Lower lobe of right lung (tissue), 2 donors: Measurements from ENCODE around the gene UGT2A1. TPM values are rescaled to one million over a fixed set of nuclear protein-coding genes. Genes with fewer than 3 reads are reported as not detected.

ENCODE experiments used
- ATAC-seq, 2 donors: fragments of 200-7000 bp; cut with Tn5 transposase; one replicate each; pipeline ENCODE4 v1.9.1; 2020 to 2022; ENCODE audit warnings: mild to moderate bottlenecking in 2 of 2, moderate library complexity in 2 of 2
- DNase-seq: peaks from one replicate; pipeline ENCODE4 v3.0.0-alpha.2; 2020
- H3K27ac ChIP-seq: fragments of 200-600 bp; one replicate; pipeline ENCODE4 v1.8.0; 2022
- H3K27me3 ChIP-seq: fragments of 200-600 bp; one replicate; pipeline ENCODE4 v1.8.0; 2022; ENCODE audit warnings: low read depth
- H3K36me3 ChIP-seq: fragments of 200-600 bp; one replicate; pipeline ENCODE4 v1.8.0; 2022; ENCODE audit warnings: mild to moderate bottlenecking
- H3K4me1 ChIP-seq: fragments of 200-600 bp; one replicate; pipeline ENCODE4 v1.8.0; 2022
- H3K4me3 ChIP-seq: fragments of 200-600 bp; one replicate; pipeline ENCODE4 v1.8.0; 2022; ENCODE audit warnings: mild to moderate bottlenecking
- H3K9me3 ChIP-seq: fragments of 200-600 bp; one replicate; pipeline ENCODE4 v1.8.0; 2022
- intact Hi-C: fragments of 100-400 bp; cut with DNase I; formaldehyde crosslinking; loops from one replicate; pipeline ENCODE4 v1.11.0; 2022
- total RNA-seq: library from RNA; stranded (reverse); fragmentation: NEBNext Ultra II Directional; extraction: Animal tissue kit (Norgen Biotek cat#: 25700); gene quantifications from one replicate; pipeline ENCODE4 v1.2.1, GENCODE V29; 2021
- TF ChIP-seq, protein P1 (sequence below): fragments of 200-600 bp; IDR thresholded peaks from one replicate; pipeline ENCODE4 v1.8.0; 2022; ENCODE audit warnings: antibody characterized with exemption, mild to moderate bottlenecking
- donor health status: DM: no; HTN: yes; CAD: no; lungs with severe emphysema.

Gene UGT2A1
- total RNA-seq, 1 donor from 2014 or later, result not detected

DNA sequence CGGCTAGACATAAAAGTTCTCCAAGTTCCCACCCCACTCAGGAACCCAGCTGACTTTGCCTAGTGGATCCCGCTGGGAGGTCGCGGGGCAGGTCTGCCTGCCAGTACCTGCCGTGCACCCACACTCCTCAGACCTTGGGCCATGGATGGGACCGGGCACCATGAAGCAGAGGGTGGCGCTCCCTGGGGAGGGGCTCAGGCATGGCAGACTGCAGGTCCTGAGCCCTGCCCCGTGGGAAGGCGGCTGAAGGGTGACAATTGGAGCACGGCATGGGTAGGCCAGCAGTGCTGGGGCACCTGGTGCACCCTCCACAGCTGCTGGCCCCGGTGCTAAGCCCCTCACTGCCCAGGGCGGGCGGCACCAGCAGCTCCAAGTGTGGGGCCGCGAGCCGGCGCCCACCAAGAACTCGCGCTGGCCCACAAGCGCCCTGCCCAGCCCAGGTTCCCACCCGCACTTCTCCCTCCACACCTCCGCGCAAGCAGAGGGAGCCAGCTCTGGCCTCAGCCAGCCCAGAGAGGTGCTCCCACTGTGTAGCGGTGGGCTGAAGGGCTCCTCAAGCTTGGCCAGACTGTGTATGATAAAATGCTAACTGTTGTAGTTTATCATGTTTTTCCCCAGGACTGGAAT is 76.7 kb downstream of the UGT2A1 start:
- Histone ChIP-seq H3K36me3 (no peaks in the 10 kb centered on the region), H3K27ac (no peak overlapping the region), H3K4me3 (no peak overlapping the region), H3K27me3 (no peaks in the 10 kb centered on the region), H3K9me3 (no peaks in the 10 kb centered on the region), H3K4me1 (no peaks in the 10 kb centered on the region)
- intact Hi-C loops, result no loop called here
- TF ChIP-seq, protein P1, sequence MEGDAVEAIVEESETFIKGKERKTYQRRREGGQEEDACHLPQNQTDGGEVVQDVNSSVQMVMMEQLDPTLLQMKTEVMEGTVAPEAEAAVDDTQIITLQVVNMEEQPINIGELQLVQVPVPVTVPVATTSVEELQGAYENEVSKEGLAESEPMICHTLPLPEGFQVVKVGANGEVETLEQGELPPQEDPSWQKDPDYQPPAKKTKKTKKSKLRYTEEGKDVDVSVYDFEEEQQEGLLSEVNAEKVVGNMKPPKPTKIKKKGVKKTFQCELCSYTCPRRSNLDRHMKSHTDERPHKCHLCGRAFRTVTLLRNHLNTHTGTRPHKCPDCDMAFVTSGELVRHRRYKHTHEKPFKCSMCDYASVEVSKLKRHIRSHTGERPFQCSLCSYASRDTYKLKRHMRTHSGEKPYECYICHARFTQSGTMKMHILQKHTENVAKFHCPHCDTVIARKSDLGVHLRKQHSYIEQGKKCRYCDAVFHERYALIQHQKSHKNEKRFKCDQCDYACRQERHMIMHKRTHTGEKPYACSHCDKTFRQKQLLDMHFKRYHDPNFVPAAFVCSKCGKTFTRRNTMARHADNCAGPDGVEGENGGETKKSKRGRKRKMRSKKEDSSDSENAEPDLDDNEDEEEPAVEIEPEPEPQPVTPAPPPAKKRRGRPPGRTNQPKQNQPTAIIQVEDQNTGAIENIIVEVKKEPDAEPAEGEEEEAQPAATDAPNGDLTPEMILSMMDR, result no peak
- DNase-seq (peak; percentile 35), ATAC-seq (peak in 1 of 2 donors; percentile 41)

DNA sequence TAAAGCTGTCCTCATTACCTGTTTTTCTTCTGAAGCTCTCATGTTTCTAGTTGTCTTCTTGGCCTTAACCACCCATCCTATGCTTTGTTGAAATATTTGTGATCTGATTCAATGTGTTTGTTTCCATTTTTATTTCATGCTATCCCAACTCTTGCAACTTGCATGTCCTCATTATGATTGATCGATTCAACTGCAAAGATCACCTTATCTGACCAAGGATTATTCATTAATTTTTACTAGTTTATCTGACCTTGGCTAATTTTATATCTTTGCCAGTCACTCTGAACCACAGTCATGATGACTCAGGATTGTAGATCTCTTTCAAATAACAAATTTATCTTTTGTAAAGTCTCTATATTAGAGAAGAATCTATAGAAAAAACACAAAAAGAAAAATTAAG is 84.3 kb downstream of the UGT2A1 start:
- Histone ChIP-seq H3K9me3 (no peaks in the 10 kb centered on the region), H3K36me3 (no peaks in the 10 kb centered on the region), H3K27me3 (no peaks in the 10 kb centered on the region), H3K4me1 (no peaks in the 10 kb centered on the region), H3K4me3 (no peak overlapping the region), H3K27ac (no peak overlapping the region)
- DNase-seq (no peak), ATAC-seq (no peak)
- TF ChIP-seq, protein P1, result no peak
- intact Hi-C loops, result no loop called here

DNA sequence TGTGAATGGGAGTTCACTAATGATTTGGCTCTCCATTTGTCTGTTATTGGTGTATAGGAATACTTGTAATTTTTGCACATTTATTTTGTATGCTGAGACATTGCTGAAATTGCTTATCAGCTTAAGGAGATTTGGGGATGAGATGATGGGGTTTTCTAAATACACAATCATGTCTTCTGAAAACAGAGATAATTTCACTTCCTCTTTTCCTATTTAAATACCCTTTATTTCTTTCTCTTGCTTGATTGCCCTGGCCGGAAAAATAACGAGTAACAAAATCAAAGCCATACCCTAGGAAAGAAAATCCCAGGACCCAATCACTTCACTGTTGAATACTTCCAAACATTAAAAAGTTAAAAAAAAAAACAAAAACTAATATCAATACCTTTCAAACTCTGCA is 89.6 kb downstream of the UGT2A1 start:
- H3K4me1 ChIP-seq, result no peaks in the 10 kb centered on the region
- no peak for DNase-seq
- H3K9me3 ChIP-seq, result no peaks in the 10 kb centered on the region
- H3K27me3 ChIP-seq, result no peaks in the 10 kb centered on the region
- H3K36me3 ChIP-seq, result no peaks in the 10 kb centered on the region
- intact Hi-C loops, result no loop called here
- no peak for ATAC-seq
- H3K4me3 ChIP-seq, result no peak overlapping the region
- H3K27ac ChIP-seq, result no peak overlapping the region
- TF ChIP-seq, protein P1, result no peak

DNA sequence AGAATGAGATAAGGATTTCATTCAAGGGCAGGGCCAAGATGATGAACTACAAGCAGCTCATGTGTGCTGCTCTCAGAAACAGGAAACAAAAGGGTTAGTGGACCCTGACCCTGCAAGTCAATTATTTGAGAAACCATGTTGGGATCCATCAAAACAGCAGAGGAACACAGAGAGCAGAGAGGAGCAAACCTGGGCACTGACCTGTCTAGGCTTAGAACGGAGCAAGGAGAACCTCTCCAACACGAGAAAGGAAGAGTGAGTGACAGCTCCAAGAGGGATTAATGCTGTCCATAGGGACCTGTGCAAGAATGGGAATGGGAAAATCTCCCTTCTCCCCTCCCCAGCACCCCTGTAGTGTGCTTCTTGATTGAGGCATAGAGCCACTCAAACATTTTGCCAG is 103.4 kb downstream of the UGT2A1 start:
- intact Hi-C loops, result no loop called here
- Histone ChIP-seq H3K27me3 (no peaks in the 10 kb centered on the region), H3K27ac (no peak overlapping the region), H3K4me1 (no peaks in the 10 kb centered on the region), H3K4me3 (no peak overlapping the region), H3K9me3 (no peaks in the 10 kb centered on the region), H3K36me3 (no peaks in the 10 kb centered on the region)
- no peak for ATAC-seq
- TF ChIP-seq, protein P1, result no peak
- DNase-seq, result no peak

DNA sequence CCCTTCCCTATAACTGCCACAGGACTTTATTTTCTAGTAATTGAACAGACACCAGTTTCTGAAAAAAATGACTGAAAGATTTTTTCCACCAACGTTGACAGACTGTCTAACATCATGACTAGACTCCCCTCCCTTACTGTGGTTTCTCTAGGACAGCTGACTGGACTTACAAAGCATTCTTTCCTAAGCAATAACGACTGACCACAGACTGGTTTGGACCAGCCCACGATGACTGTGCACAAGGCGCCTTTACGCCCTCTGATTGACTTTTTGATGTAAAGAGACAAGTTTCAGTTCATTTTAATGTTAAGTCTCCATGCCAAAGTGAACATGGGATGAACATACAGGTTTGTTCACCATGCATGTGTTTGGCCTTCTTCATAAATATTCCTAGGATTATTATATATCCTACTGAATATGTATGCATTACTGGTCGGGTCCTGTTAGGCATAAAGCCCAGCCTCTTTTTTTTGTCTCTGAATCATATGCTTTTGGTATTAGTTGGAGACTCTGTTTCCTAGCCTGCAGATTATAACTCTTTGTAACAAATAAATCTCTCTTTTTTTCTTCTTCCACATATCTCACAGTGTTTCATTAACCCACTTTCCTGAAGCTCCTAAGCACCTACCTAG is 106.8 kb downstream of the UGT2A1 start:
- Histone ChIP-seq H3K9me3 (no peaks in the 10 kb centered on the region), H3K27me3 (no peaks in the 10 kb centered on the region), H3K4me1 (no peaks in the 10 kb centered on the region), H3K4me3 (no peak overlapping the region), H3K36me3 (no peaks in the 10 kb centered on the region), H3K27ac (no peak overlapping the region)
- intact Hi-C loops, result no loop called here
- ATAC-seq (no peak), DNase-seq (no peak)
- TF ChIP-seq, protein P1, result no peak

Other genes with a start within 250 kb of the UGT2A1 start
- gene UGT2B4, start 157.3 kb downstream of the UGT2A1 start, total RNA-seq, result not detected
- gene UGT2A2, start 13.6 kb downstream of the UGT2A1 start, total RNA-seq, result not detected
- 10.9 TPM for gene SULT1B1, start 107.4 kb upstream of the UGT2A1 start, total RNA-seq
- 1.0 TPM for gene SULT1E1, start 206.9 kb upstream of the UGT2A1 start, total RNA-seq